BJ (cell line): ENCODE results near the gene CHAT. TPM values are rescaled to one million over a fixed set of nuclear protein-coding genes. Genes with fewer than 3 reads are reported as not detected.

Experiments
- CTCF ChIA-PET: fragments of 350-600 bp; formaldehyde crosslinking; extraction: SDS; loops from one replicate; lab custom pipeline; 2021; ENCODE audit warnings: antibody characterized with exemption, inconsistent platforms; lab: Yijun Ruan, JAX
- POLR2A ChIA-PET: fragments of 300-600 bp; sonication (Branson Sonifier 250); formaldehyde crosslinking; extraction: SDS; loops from one replicate; lab custom pipeline; 2021; ENCODE audit warnings: antibody characterized with exemption; lab: Charles Lee
- DNase-seq: peaks from one replicate; pipeline ENCODE4 v3.0.0-alpha.2; 2011; ENCODE audit warnings: low read depth
- H3K27me3 ChIP-seq: 2 replicates; pipeline ENCODE4 v1.6.0; 2011; ENCODE audit warnings: low read length; ENCODE audit not compliant: control insufficient read depth, insufficient read depth
- H3K36me3 ChIP-seq: 2 replicates; pipeline ENCODE4 v1.5.1; 2011; ENCODE audit warnings: low read length; ENCODE audit not compliant: control insufficient read depth, insufficient read depth
- H3K4me3 ChIP-seq: 2 replicates; pipeline ENCODE4 v1.5.1; 2011; ENCODE audit warnings: low read depth, mild to moderate bottlenecking, control low read depth, low read length
- polyA plus RNA-seq: library from polyadenylated mRNA; depleted of rRNA; stranded (reverse); fragments of >200 nt; gene quantifications from 2 replicates; pipeline ENCODE4 v1.2.3, GENCODE V29; 2011; rRNA removed
- TF ChIP-seq, protein P1 (sequence below): IDR thresholded peaks from 2 replicates; pipeline ENCODE4 v1.5.1; 2011; ENCODE audit warnings: low read depth, mild to moderate bottlenecking, control low read depth, inconsistent platforms, low read length, moderate library complexity; ENCODE audit not compliant: insufficient read depth

Gene CHAT
- polyA plus RNA-seq, 1 experiment: not detected

GRCh38 chr10:49713266-49713665 lies 99.4 kb downstream of the CHAT start:
- no peak overlapping the region for H3K4me3 ChIP-seq
- no peak for DNase-seq
- H3K27me3 ChIP-seq: peaks cover 2% of the 10 kb centered on the region; the same call in 1 of the 2 replicates
- TF ChIP-seq, protein P1, sequence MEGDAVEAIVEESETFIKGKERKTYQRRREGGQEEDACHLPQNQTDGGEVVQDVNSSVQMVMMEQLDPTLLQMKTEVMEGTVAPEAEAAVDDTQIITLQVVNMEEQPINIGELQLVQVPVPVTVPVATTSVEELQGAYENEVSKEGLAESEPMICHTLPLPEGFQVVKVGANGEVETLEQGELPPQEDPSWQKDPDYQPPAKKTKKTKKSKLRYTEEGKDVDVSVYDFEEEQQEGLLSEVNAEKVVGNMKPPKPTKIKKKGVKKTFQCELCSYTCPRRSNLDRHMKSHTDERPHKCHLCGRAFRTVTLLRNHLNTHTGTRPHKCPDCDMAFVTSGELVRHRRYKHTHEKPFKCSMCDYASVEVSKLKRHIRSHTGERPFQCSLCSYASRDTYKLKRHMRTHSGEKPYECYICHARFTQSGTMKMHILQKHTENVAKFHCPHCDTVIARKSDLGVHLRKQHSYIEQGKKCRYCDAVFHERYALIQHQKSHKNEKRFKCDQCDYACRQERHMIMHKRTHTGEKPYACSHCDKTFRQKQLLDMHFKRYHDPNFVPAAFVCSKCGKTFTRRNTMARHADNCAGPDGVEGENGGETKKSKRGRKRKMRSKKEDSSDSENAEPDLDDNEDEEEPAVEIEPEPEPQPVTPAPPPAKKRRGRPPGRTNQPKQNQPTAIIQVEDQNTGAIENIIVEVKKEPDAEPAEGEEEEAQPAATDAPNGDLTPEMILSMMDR: no peak
- H3K36me3 ChIP-seq: no peaks in the 10 kb centered on the region
- CTCF ChIA-PET: no interaction called here
- POLR2A ChIA-PET: no interaction called here

Other genes starting within 250 kb of the CHAT start
- 0.04 and 0.06 TPM in 2 replicates for gene DRGX, start 217.9 kb upstream of the CHAT start, polyA plus RNA-seq
- 22.1 and 26.1 TPM in 2 replicates for gene ERCC6, start 74.9 kb upstream of the CHAT start, polyA plus RNA-seq
- gene SLC18A3, start 3.7 kb upstream of the CHAT start, polyA plus RNA-seq: not detected in 2 replicates
- gene C10orf53, start 65.6 kb downstream of the CHAT start, polyA plus RNA-seq: not detected in 2 replicates
- 0.11 and 0.16 TPM in 2 replicates for gene OGDHL, start 148.3 kb downstream of the CHAT start, polyA plus RNA-seq